Measurements from ENCODE around the gene TSC22D4. TPM values are rescaled to one million over a fixed set of nuclear protein-coding genes. Genes with fewer than 3 reads are reported as not detected.

Gene TSC22D4
- total and polyA plus RNA-seq, 9 of the 15 experiments (the other 6 are each of a cell fraction or from before 2014, with no cell fraction given): 0.37 to 107 (median 28.7) TPM

GRCh38 chr7:100478958-100479660 lies at the start of gene TSC22D4 (continued):
- TF ChIP-seq MNT (conservative IDR thresholded peaks at IDR 0.05) (peak; percentile 84 to 93), BRF2 (IDR thresholded peaks at IDR 0.05; ENCODE audit: borderline replicate concordance, insufficient read depth, insufficient read length) (no peak), SIX5 (IDR thresholded peaks at IDR 0.05; ENCODE audit: borderline replicate concordance in 1 of 2, insufficient read depth in 1 of 2, low read depth in 1 of 2, low read length in 2 of 2) (no peak), ZNF12 (CRISPR knock-in tag; IDR thresholded peaks at IDR 0.05) (peak; percentile 6; the same call in 1 of the 2 replicates), FUS (optimal IDR thresholded peaks at IDR 0.05; ENCODE audit: low read depth, low read length) (no peak), ZNF263 (CRISPR knock-in tag; IDR thresholded peaks at IDR 0.05; ENCODE audit: borderline replicate concordance) (peak; percentile 100), SREBF2 (CRISPR knock-in tag; IDR thresholded peaks at IDR 0.05) (no peak), GATA2 (CRISPR knock-in tag; IDR thresholded peaks at IDR 0.05) (no peak), GMEB1 (CRISPR knock-in tag; IDR thresholded peaks at IDR 0.05) (no peak), ZBTB26 (CRISPR knock-in tag; IDR thresholded peaks at IDR 0.05) (no peak), ZNF408 (CRISPR knock-in tag; IDR thresholded peaks at IDR 0.05; ENCODE audit: low read depth) (no peak), ZNF431 (CRISPR knock-in tag; IDR thresholded peaks at IDR 0.05) (no peak), HDAC6 (IDR thresholded peaks at IDR 0.05; ENCODE audit: low read depth, low read length) (no peak), ZBTB33 (CRISPR knock-in tag; IDR thresholded peaks at IDR 0.05) (peak; percentile 70; the same call in 1 of the 2 replicates), KDM4B (IDR thresholded peaks at IDR 0.05; ENCODE audit: borderline replicate concordance in 2 of 2, low read depth in 1 of 2) (peak in 1 of 2 experiments; percentile 82; a peak in 2 of 4 replicates), ZNF280A (IDR thresholded peaks at IDR 0.05; ENCODE audit: low read depth, partially characterized antibody) (no peak)

Data from K562 (cell line).